ENCODE measurements around the gene SNUPN.

DNA sequence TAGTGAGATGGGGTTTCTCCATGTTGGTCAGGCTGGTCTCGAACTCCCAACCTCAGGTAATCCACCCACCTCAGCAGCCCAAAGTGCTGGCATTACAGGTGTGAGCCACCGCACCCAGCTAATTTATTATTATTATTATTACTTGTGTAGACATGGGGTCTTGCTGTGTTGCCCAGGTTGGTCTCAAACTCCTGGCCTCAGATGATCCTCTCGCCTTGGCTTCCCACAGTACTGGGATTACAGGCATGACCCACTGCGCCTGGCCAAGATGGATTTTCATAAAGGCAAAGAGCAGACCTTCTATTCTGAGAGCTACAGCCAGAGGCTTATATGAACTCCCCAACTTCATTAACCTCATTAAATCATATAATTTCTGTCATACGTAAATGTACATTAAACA, 63.6 kb downstream of the SNUPN start:
- no peak for TF ChIP-seq POLR2A (IDR thresholded peaks at IDR 0.05)
- TF ChIP-seq, protein P1, sequence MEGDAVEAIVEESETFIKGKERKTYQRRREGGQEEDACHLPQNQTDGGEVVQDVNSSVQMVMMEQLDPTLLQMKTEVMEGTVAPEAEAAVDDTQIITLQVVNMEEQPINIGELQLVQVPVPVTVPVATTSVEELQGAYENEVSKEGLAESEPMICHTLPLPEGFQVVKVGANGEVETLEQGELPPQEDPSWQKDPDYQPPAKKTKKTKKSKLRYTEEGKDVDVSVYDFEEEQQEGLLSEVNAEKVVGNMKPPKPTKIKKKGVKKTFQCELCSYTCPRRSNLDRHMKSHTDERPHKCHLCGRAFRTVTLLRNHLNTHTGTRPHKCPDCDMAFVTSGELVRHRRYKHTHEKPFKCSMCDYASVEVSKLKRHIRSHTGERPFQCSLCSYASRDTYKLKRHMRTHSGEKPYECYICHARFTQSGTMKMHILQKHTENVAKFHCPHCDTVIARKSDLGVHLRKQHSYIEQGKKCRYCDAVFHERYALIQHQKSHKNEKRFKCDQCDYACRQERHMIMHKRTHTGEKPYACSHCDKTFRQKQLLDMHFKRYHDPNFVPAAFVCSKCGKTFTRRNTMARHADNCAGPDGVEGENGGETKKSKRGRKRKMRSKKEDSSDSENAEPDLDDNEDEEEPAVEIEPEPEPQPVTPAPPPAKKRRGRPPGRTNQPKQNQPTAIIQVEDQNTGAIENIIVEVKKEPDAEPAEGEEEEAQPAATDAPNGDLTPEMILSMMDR (IDR thresholded peaks at IDR 0.05): no peak
